Karpas-422 (cell line): Measurements from ENCODE around the gene PTHLH. TPM values are rescaled to one million over a fixed set of nuclear protein-coding genes. Genes with fewer than 3 reads are reported as not detected.

ENCODE experiments used
- DNase-seq: peaks from one replicate; pipeline ENCODE4 v3.0.0-alpha.2; 2015
- H2AFZ ChIP-seq: fragments of 200-600 bp; sonication (generic); 2 replicates; pipeline ENCODE4 v1.6.1; 2014; ENCODE audit warnings: antibody characterized with exemption, low read length, mixed read lengths
- H3K27ac ChIP-seq: fragments of 200-600 bp; sonication (generic); 2 replicates; pipeline ENCODE4 v1.5.1; 2014; ENCODE audit warnings: mild to moderate bottlenecking, low read length, moderate library complexity
- H3K27me3 ChIP-seq: fragments of 200-600 bp; sonication (generic); 2 replicates; pipeline ENCODE4 v1.6.1; 2014; ENCODE audit warnings: low read length, mixed read lengths
- H3K36me3 ChIP-seq: fragments of 200-600 bp; sonication (generic); 2 replicates; pipeline ENCODE4 v1.6.1; 2014; ENCODE audit warnings: low read length, mixed read lengths; ENCODE audit not compliant: insufficient read depth
- H3K4me1 ChIP-seq: fragments of 200-600 bp; sonication (generic); 2 replicates; pipeline ENCODE4 v1.6.1; 2014; ENCODE audit warnings: mild to moderate bottlenecking, low read length, mixed read lengths
- H3K4me2 ChIP-seq: fragments of 200-600 bp; sonication (generic); 2 replicates; pipeline ENCODE4 v1.6.1; 2014; ENCODE audit warnings: low read length, low read depth, mild to moderate bottlenecking; ENCODE audit not compliant: poor library complexity, severe bottlenecking
- H3K4me3 ChIP-seq: fragments of 200-600 bp; sonication (generic); 2 replicates; pipeline ENCODE4 v1.5.1; 2014; ENCODE audit warnings: mild to moderate bottlenecking, antibody characterized with exemption, low read length, mixed read lengths
- H3K79me2 ChIP-seq: fragments of 200-600 bp; sonication (generic); 2 replicates; pipeline ENCODE4 v1.6.1; 2014; ENCODE audit warnings: mild to moderate bottlenecking, low read length, mixed read lengths
- H3K9ac ChIP-seq: fragments of 200-600 bp; sonication (generic); 2 replicates; pipeline ENCODE4 v1.6.0; 2014; ENCODE audit warnings: low read length
- H3K9me2 ChIP-seq: fragments of 200-600 bp; sonication (generic), shearing (Covaris generic); replicated peaks from 2 replicates; pipeline ENCODE4 v1.6.0; 2014; ENCODE audit warnings: mild to moderate bottlenecking, low read length, moderate library complexity; ENCODE audit not compliant: insufficient read depth
- H3K9me3 ChIP-seq: fragments of 300-700, 200-600 bp; sonication (generic); 2 replicates; pipeline ENCODE4 v1.6.1; 2014; ENCODE audit warnings: low read length, mixed read lengths
- H4K20me1 ChIP-seq: fragments of 200-600 bp; sonication (generic); 2 replicates; pipeline ENCODE4 v1.6.1; 2014; ENCODE audit warnings: mild to moderate bottlenecking, antibody characterized with exemption, low read length, low read depth; ENCODE audit not compliant: insufficient read depth
- total RNA-seq: library from RNA; depleted of rRNA; stranded (reverse); fragments of >200 nt; shearing (Covaris generic); gene quantifications from 2 replicates; pipeline ENCODE4 v1.2.3, GENCODE V29; 2014; ENCODE audit warnings: low replicate concordance

PTHLH gene
- total RNA-seq, 1 experiment from 2014 or later: not detected

- Histone ChIP-seq H3K4me2 (no peak overlapping the region), H3K4me1 (no peaks in the 10 kb centered on the region), H3K9me3 (no peaks in the 10 kb centered on the region), H2AFZ (no peak overlapping the region), H3K27ac (no peak overlapping the region), H3K79me2 (no peaks in the 10 kb centered on the region), H3K27me3 (no peaks in the 10 kb centered on the region), H3K4me3 (no peak overlapping the region), H3K9me2 (no peaks in the 10 kb centered on the region), H3K36me3 (no peaks in the 10 kb centered on the region), H3K9ac (no peak overlapping the region), H4K20me1 (no peaks in the 10 kb centered on the region)
- DNase-seq: no peak
Measured at GRCh38 chr12:27964123-27964522, 8.4 kb downstream of the PTHLH start.

GRCh38 chr12:27960821-27961220 lies 11.7 kb downstream of the PTHLH start:
- no peaks in the 10 kb centered on the region for H3K27me3 ChIP-seq

GRCh38 chr12:27958675-27959074 lies 13.9 kb downstream of the PTHLH start:
- Histone ChIP-seq H3K79me2 (no peaks in the 10 kb centered on the region), H3K36me3 (no peaks in the 10 kb centered on the region), H3K4me2 (no peak overlapping the region), H3K4me3 (no peak overlapping the region), H3K27ac (no peak overlapping the region), H3K27me3 (no peaks in the 10 kb centered on the region), H3K4me1 (no peaks in the 10 kb centered on the region), H3K9ac (no peak overlapping the region), H4K20me1 (no peaks in the 10 kb centered on the region), H2AFZ (no peak overlapping the region), H3K9me2 (no peaks in the 10 kb centered on the region), H3K9me3 (no peaks in the 10 kb centered on the region)
- DNase-seq: no peak

More at GRCh38 chr12:27960821-27961220, 11.7 kb downstream of the PTHLH start:
- Histone ChIP-seq H3K9me2 (no peaks in the 10 kb centered on the region), H3K4me2 (no peak overlapping the region), H2AFZ (no peak overlapping the region), H3K9ac (no peak overlapping the region), H4K20me1 (no peaks in the 10 kb centered on the region), H3K79me2 (no peaks in the 10 kb centered on the region), H3K36me3 (no peaks in the 10 kb centered on the region), H3K4me1 (no peaks in the 10 kb centered on the region), H3K9me3 (no peaks in the 10 kb centered on the region), H3K27ac (no peak overlapping the region), H3K4me3 (no peak overlapping the region)
- DNase-seq: no peak

- H3K27me3 ChIP-seq: no peaks in the 10 kb centered on the region
- H3K9me2 ChIP-seq: no peaks in the 10 kb centered on the region
- H2AFZ ChIP-seq: no peak overlapping the region
- DNase-seq: no peak
- H3K4me2 ChIP-seq: no peak overlapping the region
- H3K4me1 ChIP-seq: no peaks in the 10 kb centered on the region
- no peaks in the 10 kb centered on the region for H3K36me3 ChIP-seq
- H4K20me1 ChIP-seq: no peaks in the 10 kb centered on the region
- no peak overlapping the region for H3K27ac ChIP-seq
- H3K9ac ChIP-seq: no peak overlapping the region
- H3K9me3 ChIP-seq: no peaks in the 10 kb centered on the region
- H3K79me2 ChIP-seq: no peaks in the 10 kb centered on the region
- H3K4me3 ChIP-seq: no peak overlapping the region
Measured at GRCh38 chr12:27957366-27957765, 15.2 kb downstream of the PTHLH start.

GRCh38 chr12:27953817-27954216 lies 18.7 kb downstream of the PTHLH start:
- Histone ChIP-seq H4K20me1 (no peaks in the 10 kb centered on the region), H3K4me3 (no peak overlapping the region), H3K9ac (no peak overlapping the region), H3K27me3 (no peaks in the 10 kb centered on the region), H3K9me2 (no peaks in the 10 kb centered on the region), H3K4me1 (no peaks in the 10 kb centered on the region), H3K79me2 (no peaks in the 10 kb centered on the region), H3K4me2 (no peak overlapping the region), H3K27ac (no peak overlapping the region), H3K9me3 (no peaks in the 10 kb centered on the region), H3K36me3 (no peaks in the 10 kb centered on the region), H2AFZ (no peak overlapping the region)
- DNase-seq: no peak

- no peak for DNase-seq
- H3K9me3 ChIP-seq: no peaks in the 10 kb centered on the region
- H3K36me3 ChIP-seq: no peaks in the 10 kb centered on the region
- no peak overlapping the region for H2AFZ ChIP-seq
- no peaks in the 10 kb centered on the region for H3K79me2 ChIP-seq
- H3K4me2 ChIP-seq: no peak overlapping the region
- H3K4me3 ChIP-seq: no peak overlapping the region
- H3K27ac ChIP-seq: no peak overlapping the region
- no peaks in the 10 kb centered on the region for H4K20me1 ChIP-seq
- H3K27me3 ChIP-seq: no peaks in the 10 kb centered on the region
- no peaks in the 10 kb centered on the region for H3K4me1 ChIP-seq
- no peak overlapping the region for H3K9ac ChIP-seq
- H3K9me2 ChIP-seq: no peaks in the 10 kb centered on the region
Measured at GRCh38 chr12:27953348-27953747, 19.2 kb downstream of the PTHLH start.

GRCh38 chr12:27952510-27952909 lies 20.0 kb downstream of the PTHLH start:
- Histone ChIP-seq H3K27me3 (no peaks in the 10 kb centered on the region), H3K4me2 (no peak overlapping the region)

GRCh38 chr12:27951898-27952297 lies 20.6 kb downstream of the PTHLH start:
- H3K4me3 ChIP-seq: no peak overlapping the region
- no peaks in the 10 kb centered on the region for H3K36me3 ChIP-seq
- no peak overlapping the region for H2AFZ ChIP-seq
- no peaks in the 10 kb centered on the region for H4K20me1 ChIP-seq
- no peak for DNase-seq
- H3K27me3 ChIP-seq: no peaks in the 10 kb centered on the region
- no peaks in the 10 kb centered on the region for H3K9me2 ChIP-seq
- no peak overlapping the region for H3K9ac ChIP-seq
- no peak overlapping the region for H3K27ac ChIP-seq
- no peaks in the 10 kb centered on the region for H3K79me2 ChIP-seq
- no peaks in the 10 kb centered on the region for H3K4me1 ChIP-seq
- no peak overlapping the region for H3K4me2 ChIP-seq
- no peaks in the 10 kb centered on the region for H3K9me3 ChIP-seq

More at GRCh38 chr12:27952510-27952909, 20.0 kb downstream of the PTHLH start:
- Histone ChIP-seq H3K9ac (no peak overlapping the region), H4K20me1 (no peaks in the 10 kb centered on the region), H3K36me3 (no peaks in the 10 kb centered on the region), H3K27ac (no peak overlapping the region), H3K79me2 (no peaks in the 10 kb centered on the region), H3K9me2 (no peaks in the 10 kb centered on the region), H3K4me3 (no peak overlapping the region), H2AFZ (no peak overlapping the region), H3K9me3 (no peaks in the 10 kb centered on the region), H3K4me1 (no peaks in the 10 kb centered on the region)
- no peak for DNase-seq

GRCh38 chr12:27946421-27946820 lies 26.1 kb downstream of the PTHLH start:
- no peak overlapping the region for H3K9ac ChIP-seq
- no peak overlapping the region for H3K4me3 ChIP-seq
- no peaks in the 10 kb centered on the region for H3K4me1 ChIP-seq
- H4K20me1 ChIP-seq: no peaks in the 10 kb centered on the region
- H3K9me3 ChIP-seq: no peaks in the 10 kb centered on the region
- DNase-seq: no peak
- H3K36me3 ChIP-seq: no peaks in the 10 kb centered on the region
- H3K79me2 ChIP-seq: no peaks in the 10 kb centered on the region
- no peaks in the 10 kb centered on the region for H3K27me3 ChIP-seq
- no peak overlapping the region for H2AFZ ChIP-seq
- H3K4me2 ChIP-seq: no peak overlapping the region
- no peak overlapping the region for H3K27ac ChIP-seq
- no peaks in the 10 kb centered on the region for H3K9me2 ChIP-seq
